ENCODE results near the gene ZNF764. TPM values are rescaled to one million over a fixed set of nuclear protein-coding genes. Genes with fewer than 3 reads are reported as not detected.

ZNF764 gene
- total RNA-seq, 1 donor from 2014 or later: 39.0 TPM

DNA sequence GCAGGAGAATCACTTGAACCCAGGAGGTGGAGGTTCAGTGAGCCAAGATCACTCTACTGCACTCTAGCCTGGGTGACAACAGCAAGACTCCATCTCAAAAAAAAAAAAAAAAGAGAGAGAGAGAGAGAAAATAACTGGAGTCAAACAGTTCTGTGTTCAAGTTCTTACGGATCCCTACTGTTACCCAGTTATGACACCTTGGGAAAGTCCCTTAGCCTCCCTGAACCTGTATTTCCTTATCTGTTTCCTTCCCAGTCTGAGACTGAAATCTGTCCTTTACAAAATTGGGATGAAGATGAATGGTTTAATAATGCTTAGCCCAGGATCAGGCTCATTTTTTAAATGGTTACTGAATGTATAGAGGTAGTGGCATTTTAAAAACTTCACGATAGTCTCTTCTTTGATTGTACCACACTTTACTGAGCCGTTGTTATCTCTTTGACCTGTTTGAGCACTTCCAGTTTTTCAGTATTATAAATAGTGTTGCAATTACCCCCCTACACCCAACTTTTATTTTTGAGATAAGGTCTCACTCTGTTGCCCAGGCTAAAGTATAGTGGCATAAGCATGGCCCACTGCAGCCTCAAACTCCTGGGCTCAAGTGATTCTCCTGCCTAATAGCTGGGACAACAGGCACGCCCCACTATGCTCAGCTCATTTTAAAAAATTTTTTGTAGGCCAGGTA, 49.0 kb downstream of the ZNF764 start:
- H3K4me3 Mint-ChIP-seq (ENCODE audit: unreplicated experiment): no peak overlapping the region
- no peaks in the 10 kb centered on the region for H3K4me1 Mint-ChIP-seq (ENCODE audit: low read depth, unreplicated experiment)
- TF ChIP-seq, protein P1, sequence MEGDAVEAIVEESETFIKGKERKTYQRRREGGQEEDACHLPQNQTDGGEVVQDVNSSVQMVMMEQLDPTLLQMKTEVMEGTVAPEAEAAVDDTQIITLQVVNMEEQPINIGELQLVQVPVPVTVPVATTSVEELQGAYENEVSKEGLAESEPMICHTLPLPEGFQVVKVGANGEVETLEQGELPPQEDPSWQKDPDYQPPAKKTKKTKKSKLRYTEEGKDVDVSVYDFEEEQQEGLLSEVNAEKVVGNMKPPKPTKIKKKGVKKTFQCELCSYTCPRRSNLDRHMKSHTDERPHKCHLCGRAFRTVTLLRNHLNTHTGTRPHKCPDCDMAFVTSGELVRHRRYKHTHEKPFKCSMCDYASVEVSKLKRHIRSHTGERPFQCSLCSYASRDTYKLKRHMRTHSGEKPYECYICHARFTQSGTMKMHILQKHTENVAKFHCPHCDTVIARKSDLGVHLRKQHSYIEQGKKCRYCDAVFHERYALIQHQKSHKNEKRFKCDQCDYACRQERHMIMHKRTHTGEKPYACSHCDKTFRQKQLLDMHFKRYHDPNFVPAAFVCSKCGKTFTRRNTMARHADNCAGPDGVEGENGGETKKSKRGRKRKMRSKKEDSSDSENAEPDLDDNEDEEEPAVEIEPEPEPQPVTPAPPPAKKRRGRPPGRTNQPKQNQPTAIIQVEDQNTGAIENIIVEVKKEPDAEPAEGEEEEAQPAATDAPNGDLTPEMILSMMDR (IDR thresholded peaks at IDR 0.05; ENCODE audit: partially characterized antibody, unreplicated experiment): no peak
- no peaks in the 10 kb centered on the region for H3K36me3 Mint-ChIP-seq (ENCODE audit: unreplicated experiment)
- H3K9me3 Mint-ChIP-seq (ENCODE audit: unreplicated experiment): no peaks in the 10 kb centered on the region
- H3K27ac Mint-ChIP-seq (ENCODE audit: unreplicated experiment): no peak overlapping the region
- H3K27me3 Mint-ChIP-seq (ENCODE audit: unreplicated experiment): peaks cover 6% of the 10 kb centered on the region
- DNase-seq: no peak

Small RNA genes within 50 kb of the gene (microRNA-seq; reads per million reads assigned to microRNA genes)
- gene MIR4518 (ENCODE audit: unreplicated experiment): not detected

Other genes with a start within 250 kb of the ZNF764 start
- 77.8 TPM for gene CD2BP2, start 203.1 kb downstream of the ZNF764 start, total RNA-seq (ENCODE audit: unreplicated experiment)
- gene TBC1D10B, start 187.9 kb downstream of the ZNF764 start, total RNA-seq (ENCODE audit: unreplicated experiment): 85.2 TPM
- gene MYL11, start 183.6 kb downstream of the ZNF764 start, total RNA-seq (ENCODE audit: unreplicated experiment): not detected
- gene SEPTIN1, start 175.8 kb downstream of the ZNF764 start, total RNA-seq (ENCODE audit: unreplicated experiment): 2.9 TPM
- gene ZNF48, start 163.0 kb downstream of the ZNF764 start, total RNA-seq (ENCODE audit: unreplicated experiment): 74.7 TPM
- gene ZNF771, start 150.8 kb downstream of the ZNF764 start, total RNA-seq (ENCODE audit: unreplicated experiment): 7.8 TPM
- gene DCTPP1, start 128.3 kb downstream of the ZNF764 start, total RNA-seq (ENCODE audit: unreplicated experiment): 37.6 TPM
- 43.2 TPM for gene SEPHS2, start 112.5 kb downstream of the ZNF764 start, total RNA-seq (ENCODE audit: unreplicated experiment)
- not detected for gene ITGAL, start 85.6 kb downstream of the ZNF764 start, total RNA-seq (ENCODE audit: unreplicated experiment)
- gene ZNF768, start 31.8 kb downstream of the ZNF764 start, total RNA-seq (ENCODE audit: unreplicated experiment): 45.6 TPM
- 15.1 TPM for gene ZNF747, start 23.5 kb downstream of the ZNF764 start, total RNA-seq (ENCODE audit: unreplicated experiment)
- 18.7 TPM for gene ZNF688, start 13.3 kb upstream of the ZNF764 start, total RNA-seq (ENCODE audit: unreplicated experiment)
- 58.4 TPM for gene ZNF785, start 27.3 kb upstream of the ZNF764 start, total RNA-seq (ENCODE audit: unreplicated experiment)
- gene ZNF689, start 52.0 kb upstream of the ZNF764 start, total RNA-seq (ENCODE audit: unreplicated experiment): 14.6 TPM
- gene PRR14, start 92.6 kb upstream of the ZNF764 start, total RNA-seq (ENCODE audit: unreplicated experiment): 79.6 TPM
- gene FBRS, start 100.1 kb upstream of the ZNF764 start, total RNA-seq (ENCODE audit: unreplicated experiment): 66.7 TPM
- gene SRCAP, start 140.8 kb upstream of the ZNF764 start, total RNA-seq (ENCODE audit: unreplicated experiment): 60.1 TPM
- gene PHKG2, start 190.1 kb upstream of the ZNF764 start, total RNA-seq (ENCODE audit: unreplicated experiment): 32.6 TPM
- gene CFAP119, start 203.7 kb upstream of the ZNF764 start, total RNA-seq (ENCODE audit: unreplicated experiment): 10.9 TPM
- gene RNF40, start 203.9 kb upstream of the ZNF764 start, total RNA-seq (ENCODE audit: unreplicated experiment): 182 TPM
- gene ZNF629, start 228.8 kb upstream of the ZNF764 start, total RNA-seq (ENCODE audit: unreplicated experiment): 42.5 TPM